ENCODE measurements around the gene NEDD1.

NEDD1 gene

GRCh38 chr12:96901175-96901574 is 5.9 kb upstream of the NEDD1 start:
- DNase-seq (ENCODE audit: low spot score) = no peak

- DNase-seq (ENCODE audit: low spot score) = no peak
These were observed 5.0 kb upstream of the NEDD1 start for GRCh38 chr12:96902076-96902475.

- DNase-seq (ENCODE audit: low spot score) = no peak
These were observed 584 bp upstream of the NEDD1 start for GRCh38 chr12:96906498-96906848.

GRCh38 chr12:96907671-96908422 is 790 bp downstream of the NEDD1 start:
- DNase-seq (ENCODE audit: low spot score) = peak; percentile 33

- no peak for DNase-seq (ENCODE audit: low spot score)
These were observed 1.3 kb downstream of the NEDD1 start for GRCh38 chr12:96908423-96908675.

DNA sequence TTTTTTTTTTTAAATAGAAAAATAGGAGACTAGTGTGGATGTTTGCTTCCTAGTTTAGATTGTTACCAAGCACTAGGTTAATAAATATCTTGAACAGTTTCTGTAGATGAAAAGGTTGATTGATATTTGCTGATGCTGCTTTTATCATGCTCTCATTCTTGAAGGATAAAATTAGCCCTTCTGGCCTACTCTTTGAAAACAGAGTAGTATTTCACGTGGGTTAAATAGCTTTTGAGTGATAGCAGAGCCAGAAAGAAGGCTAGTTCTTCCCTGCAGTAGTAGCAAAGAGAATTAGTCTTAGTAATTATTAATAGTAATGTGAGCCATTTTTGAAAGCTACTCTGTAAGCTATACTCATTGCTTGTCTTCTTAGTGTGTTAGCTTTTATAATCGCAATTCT is 5.2 kb downstream of the NEDD1 start:
- DNase-seq (ENCODE audit: low spot score) = no peak

- no peak for DNase-seq (ENCODE audit: low spot score)
These were observed 5.9 kb downstream of the NEDD1 start for GRCh38 chr12:96912943-96913342.

DNA sequence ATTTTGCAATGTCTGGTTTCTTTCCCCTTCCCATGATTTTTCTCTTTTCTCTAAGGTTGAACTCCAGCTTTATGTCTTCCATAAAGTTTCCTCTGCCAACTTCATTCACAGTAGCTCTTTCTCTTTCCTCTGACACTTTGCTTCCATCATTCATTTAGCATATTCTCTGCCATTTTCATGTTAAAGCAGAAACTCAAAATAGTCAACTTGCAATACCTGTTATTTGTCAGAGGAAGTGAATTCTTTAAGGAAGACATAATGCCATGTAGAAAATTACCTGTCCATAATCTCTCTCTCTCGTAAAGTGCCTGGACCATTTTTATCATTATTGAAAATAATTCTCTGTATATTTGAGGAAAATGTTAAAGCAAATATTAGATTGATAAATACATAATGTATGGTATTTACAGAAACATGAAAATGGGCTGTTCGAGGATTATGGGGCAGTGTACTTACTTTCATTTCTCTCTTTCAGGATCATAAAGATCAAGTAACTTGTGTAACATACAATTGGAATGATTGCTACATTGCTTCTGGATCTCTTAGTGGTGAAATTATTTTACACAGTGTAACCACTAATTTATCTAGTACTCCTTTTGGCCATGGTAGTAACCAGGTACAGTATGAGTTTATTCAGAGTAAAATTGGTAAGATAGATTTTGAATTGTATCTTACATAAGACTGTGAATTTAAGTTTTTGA is 12.6 kb downstream of the NEDD1 start:
- DNase-seq (ENCODE audit: low spot score) = no peak

GRCh38 chr12:96948782-96949181 is 41.7 kb downstream of the NEDD1 start:
- no peak for DNase-seq (ENCODE audit: low spot score)

DNA sequence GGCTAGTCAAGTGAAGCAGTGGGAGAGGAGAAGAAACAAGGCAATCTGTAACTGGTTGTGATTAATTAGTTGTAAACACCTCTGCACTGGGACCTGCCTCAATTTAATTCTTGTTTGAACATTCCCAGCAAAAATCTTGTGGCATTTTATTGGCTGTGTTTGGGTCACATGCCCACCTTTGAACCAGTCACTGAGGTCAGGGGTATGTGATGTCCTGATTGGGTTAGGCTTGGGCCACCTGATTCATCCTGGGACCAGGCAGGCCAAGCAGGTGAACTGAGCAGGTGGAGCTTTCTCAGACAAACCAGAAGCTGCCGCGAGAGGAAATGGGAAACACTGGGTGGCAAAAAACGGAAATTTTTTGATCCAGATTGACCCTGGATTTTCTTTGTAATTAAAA is 72.5 kb downstream of the NEDD1 start:
- no peak for DNase-seq (ENCODE audit: low spot score)

- DNase-seq (ENCODE audit: low spot score) = no peak
These were observed 73.9 kb downstream of the NEDD1 start for GRCh38 chr12:96980991-96981414.

DNA sequence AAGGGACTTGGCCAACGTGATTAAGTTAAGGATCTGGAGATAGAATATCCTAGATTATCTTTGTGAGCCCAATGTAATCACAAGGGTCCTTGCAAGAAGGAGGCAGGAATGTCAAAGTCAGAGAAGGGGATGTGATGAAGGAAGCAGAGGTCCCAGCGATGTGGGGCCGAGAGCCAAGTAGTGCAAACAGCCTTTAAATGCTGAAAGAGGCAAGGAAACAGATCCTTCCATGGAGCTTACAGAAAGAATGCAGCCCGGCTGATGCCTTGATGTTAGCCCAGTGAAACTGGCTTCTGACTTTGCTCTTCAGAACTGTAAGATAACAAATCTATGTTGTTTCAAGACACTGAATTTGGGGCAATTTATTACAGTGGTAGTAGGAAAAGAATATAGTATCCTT is 74.9 kb downstream of the NEDD1 start:
- no peak for DNase-seq (ENCODE audit: low spot score)

- DNase-seq (ENCODE audit: low spot score) = no peak
These were observed 75.6 kb downstream of the NEDD1 start for GRCh38 chr12:96982671-96983070.

DNA sequence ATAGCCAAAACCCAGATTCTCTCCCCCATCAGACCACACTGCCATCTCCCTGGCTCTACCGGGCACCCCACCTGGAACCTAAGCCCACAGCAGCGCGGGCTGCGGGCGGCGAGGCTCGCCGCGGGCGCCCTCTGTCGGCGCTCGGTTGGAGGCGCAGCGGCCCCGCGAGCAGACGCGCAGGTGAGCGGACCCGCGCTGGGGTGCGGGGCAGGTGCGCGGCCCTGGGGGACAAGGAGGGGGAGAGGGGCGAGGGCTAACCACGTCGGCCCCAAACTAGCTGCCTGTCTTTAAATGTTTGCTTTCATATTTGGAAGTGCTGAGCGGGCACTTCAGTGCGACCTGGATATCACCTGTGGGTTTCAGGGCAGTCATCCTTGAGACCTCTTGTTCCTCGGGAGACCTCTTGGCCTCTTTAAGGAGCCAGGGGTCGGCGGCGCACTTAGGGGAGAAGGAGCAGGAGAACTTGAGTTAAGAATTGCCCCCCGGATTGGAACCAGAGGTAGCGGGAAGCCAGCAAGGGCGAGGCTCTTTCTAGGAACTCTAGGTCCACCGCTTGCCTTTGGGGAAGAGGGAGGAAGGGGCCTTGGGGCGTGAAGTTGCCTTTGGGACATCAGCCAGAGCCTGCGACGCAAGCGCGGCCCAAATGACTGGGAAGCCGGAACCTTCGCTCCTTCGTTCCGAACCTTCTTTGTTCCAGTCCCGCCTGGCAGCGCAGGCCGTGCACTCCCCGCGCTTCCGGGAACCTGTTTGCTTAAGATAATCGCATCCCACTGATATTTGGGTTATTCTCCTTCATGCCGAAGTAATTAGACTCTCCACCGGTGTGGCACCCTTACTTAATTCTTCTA is 78.7 kb downstream of the NEDD1 start:
- peak; percentile 53 for DNase-seq (ENCODE audit: low spot score)

- peak; percentile 64 for DNase-seq (ENCODE audit: low spot score)
These were observed 79.9 kb downstream of the NEDD1 start for GRCh38 chr12:96986883-96987523.

DNA sequence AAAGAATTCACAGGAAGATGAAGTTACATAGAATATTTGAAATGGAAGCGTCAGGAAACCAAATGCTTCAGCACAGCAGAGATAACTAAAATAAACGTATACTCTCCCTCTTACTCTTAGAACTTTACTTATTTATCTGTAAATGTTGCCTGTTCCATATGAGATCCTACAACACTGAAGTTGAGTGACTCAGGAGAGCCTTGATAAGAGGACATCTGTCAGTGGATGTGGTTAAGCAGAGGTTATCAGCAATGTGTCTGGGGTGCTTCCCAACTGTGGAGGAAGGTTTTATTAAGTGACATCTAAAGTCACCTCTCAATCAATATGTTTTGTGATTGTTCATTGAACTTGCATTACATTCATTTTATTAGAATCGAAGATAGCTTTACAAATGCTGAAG is 81.9 kb downstream of the NEDD1 start:
- peak; percentile 57 for DNase-seq (ENCODE audit: low spot score)

DNA sequence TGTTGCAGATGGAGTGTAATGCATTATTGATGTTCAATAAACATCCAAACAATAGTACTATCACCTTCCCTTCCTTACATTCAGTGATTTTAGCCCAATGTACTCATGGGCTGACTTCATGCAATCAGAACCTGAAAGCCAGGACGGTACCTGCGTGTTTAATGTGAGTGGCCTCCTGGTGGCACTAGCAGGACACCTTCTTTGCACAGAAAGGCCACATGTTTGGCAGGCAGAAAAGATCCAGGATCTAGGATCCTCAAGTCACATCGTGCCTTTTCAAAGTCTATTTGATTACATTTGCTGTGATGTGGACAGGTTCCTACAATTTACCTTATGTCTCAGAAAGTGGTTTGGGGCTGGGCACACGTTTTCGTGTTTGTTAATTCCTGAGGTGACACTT is 82.9 kb downstream of the NEDD1 start:
- DNase-seq (ENCODE audit: low spot score) = peak; percentile 58

GRCh38 chr12:96994900-96995299 is 87.8 kb downstream of the NEDD1 start:
- no peak for DNase-seq (ENCODE audit: low spot score)

GRCh38 chr12:96995861-96996260 is 88.8 kb downstream of the NEDD1 start:
- no peak for DNase-seq (ENCODE audit: low spot score)

DNA sequence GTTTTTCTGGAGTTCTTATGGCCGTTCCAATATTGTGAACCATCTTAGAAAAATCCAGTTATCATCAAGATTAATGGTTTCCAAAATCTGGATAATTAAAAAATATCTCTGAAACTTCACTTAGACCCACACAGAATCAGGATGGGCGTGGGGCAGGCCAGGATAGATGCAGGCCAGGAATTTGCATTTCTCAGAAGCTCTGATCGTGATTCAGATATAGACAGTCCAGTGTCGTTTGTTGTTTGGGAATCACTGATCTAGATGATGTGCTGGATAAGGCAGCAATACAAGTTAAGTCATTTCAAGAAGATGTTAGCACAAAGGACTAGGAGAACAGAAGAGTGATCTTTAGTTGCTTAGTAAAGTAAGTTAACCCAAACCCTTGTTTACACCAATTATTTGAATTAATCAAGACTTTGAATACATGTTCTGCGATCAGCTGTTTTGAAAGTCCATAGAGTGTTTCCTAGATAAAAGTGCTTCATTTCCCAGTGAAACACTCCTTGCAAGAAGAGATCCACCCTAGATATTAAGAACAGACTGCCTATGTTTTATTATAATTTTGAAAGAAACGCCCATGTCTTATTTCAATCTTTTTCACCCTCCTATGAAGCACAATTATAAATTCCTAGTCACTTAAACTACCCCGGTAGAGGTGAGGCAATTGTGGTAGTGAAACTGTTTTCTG is 90.9 kb downstream of the NEDD1 start:
- no peak for DNase-seq (ENCODE audit: low spot score)

- DNase-seq (ENCODE audit: low spot score) = no peak
These were observed 96.2 kb downstream of the NEDD1 start for GRCh38 chr12:97003276-97003675.
